Hematopoietic multipotent progenitor cell (in vitro differentiated cells): ENCODE results near the gene GART. TPM values are rescaled to one million over a fixed set of nuclear protein-coding genes. Genes with fewer than 3 reads are reported as not detected.
"Not testable (repeated sequence)": the region's sequence is repeated elsewhere in the genome, so short reads cannot be mapped to it uniquely, and the experiment has no call there.

ENCODE experiments used
- DNase-seq, 3 donors: peaks; one replicate each; pipeline ENCODE4 v3.0.0-alpha.2; 2011 to 2015; ENCODE audit warnings: low read depth in 2 of 3, low spot score in 2 of 3
- total RNA-seq: library from RNA; depleted of rRNA; stranded (reverse); fragments of >200 nt; gene quantifications from one replicate; pipeline ENCODE4 v1.2.3, GENCODE V29; 2012

Gene GART
- total RNA-seq, 1 donor: 37.7 TPM

- DNase-seq: no peak
Observed at GRCh38 chr21:33522297-33522952, 19.5 kb downstream of the GART start.

DNA sequence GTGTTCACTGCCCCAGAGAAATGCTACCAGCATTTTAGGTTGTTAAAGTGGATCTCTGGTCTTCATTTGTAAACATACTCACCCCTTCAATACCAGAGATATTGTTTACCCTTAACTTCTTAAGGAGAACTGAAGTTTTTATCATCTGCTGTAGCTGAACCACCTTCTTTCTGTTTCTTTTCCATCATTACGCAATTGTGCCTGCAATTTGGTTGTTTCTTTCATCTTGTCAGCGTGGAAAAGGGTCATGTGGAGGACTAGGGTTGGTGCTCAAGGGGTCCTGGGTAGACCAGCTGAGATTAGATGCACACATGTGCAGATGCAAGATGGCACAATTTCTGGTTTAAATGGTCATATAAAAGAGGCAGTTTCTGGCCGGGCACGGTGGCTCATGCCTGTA is 23.0 kb downstream of the GART start:
- no peak for DNase-seq

- no peak for DNase-seq
Observed at GRCh38 chr21:33514229-33514628, 27.7 kb downstream of the GART start.

- DNase-seq: no peak
Observed at GRCh38 chr21:33512481-33512880, 29.4 kb downstream of the GART start.

GRCh38 chr21:33511639-33512038 is 30.3 kb downstream of the GART start:
- no peak for DNase-seq

DNA sequence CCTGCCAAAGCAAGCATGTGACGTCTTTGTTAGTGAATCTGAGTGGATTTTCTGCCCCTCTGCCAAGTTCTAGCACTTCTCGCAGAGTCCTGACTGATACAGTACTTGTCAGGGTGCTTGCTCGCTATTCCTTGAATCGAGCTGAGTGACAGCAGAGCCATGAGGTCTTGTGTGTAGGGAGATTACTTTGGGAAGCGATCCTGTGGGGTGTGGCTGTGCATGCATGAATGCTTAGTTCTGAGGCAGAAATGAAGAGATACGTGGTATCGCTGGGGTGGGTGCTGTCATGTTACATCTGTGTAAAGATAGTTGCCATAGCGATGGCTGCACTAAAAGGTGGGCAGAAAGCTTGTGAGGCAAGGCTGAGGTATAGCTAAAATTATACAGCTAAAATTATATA is 31.1 kb downstream of the GART start:
- no peak for DNase-seq

DNA sequence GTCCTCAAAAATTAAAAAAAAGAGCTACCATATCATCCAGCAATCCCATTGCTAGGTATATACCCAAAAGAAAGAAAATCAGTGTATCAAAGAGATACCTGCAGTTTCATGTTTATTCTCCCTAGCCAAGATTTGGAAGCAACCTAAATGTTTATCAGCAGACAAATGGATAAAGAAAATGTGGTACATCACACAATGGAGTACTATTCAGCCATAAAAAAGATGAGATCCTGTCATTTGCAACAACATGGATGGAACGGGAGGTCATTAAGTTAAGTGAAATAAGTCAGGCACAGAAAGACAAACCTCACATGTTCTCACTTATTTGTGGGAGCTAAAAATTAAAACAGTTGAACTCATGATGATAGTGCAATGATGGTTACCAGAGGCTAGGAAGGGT is 34.9 kb downstream of the GART start:
- DNase-seq: not testable (repeated sequence)

- no peak for DNase-seq
Observed at GRCh38 chr21:33505833-33506232, 36.1 kb downstream of the GART start.

- no peak for DNase-seq
Observed at GRCh38 chr21:33496345-33496744, 45.6 kb downstream of the GART start.

- DNase-seq: no peak
Observed at GRCh38 chr21:33495743-33496142, 46.2 kb downstream of the GART start.

DNA sequence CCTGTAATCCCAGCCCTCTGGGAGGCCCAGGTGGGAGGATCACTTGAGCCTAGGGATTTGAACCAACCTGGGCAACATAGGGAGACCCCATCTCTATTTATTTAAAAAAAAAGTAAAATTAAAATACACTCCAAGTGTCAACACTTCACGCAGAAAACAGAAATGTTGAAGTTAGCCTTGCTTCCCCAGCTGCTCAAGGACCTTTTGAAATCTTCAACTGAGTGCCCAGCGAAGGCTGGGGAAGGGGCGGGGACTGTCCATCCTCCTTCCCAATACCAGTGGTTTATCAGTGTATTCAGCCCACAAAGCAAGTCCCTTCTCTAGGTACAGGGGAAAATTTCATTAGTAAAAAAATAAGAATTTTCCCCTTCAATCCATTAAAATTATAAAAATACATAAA is 48.2 kb downstream of the GART start:
- DNase-seq: no peak

- DNase-seq: peak in 1 of 3 donors; percentile 10
Observed at GRCh38 chr21:33492571-33492970, 49.3 kb downstream of the GART start.

DNA sequence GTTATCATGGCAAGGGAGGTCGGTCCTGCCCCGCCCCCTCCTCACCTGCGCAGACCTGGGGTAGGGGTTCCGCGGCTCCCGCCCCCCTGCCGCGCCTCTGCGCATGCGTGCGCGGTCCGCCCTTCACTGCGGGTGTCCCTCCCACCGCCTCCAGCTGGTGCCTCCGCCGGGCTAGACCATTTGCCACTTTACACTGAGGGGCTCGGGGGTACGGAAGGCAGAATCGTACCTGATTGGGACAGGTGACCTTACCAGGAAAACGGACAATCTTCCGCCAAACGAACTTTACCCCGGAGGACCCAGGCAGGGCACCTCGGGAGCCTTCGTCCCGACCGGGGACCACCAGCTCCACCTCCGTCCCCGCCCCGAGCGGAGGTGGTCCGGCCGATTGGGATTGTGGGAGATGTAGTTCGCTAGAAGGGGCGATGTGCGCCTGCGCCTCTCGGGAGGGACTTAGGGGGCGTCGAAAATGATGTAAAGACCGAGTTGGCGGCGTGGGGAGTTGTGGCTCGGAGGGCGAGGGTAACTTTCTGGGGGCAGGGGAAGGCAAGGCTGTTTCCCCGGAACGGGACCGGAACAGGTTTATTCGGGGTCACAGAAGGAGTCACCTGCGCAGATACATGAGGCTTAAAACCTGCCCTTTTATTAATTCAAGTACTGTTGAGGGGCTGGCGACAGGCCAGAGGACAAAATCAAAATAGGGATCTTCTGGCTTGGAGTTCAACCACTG is 50.4 kb downstream of the GART start, which contains the start of gene DNAJC28:
DNAJC28 (minus strand) TSS at position 344 of the 730 bp plus-strand sequence. CDS start 2,323 bp downstream, outside the sequence.
- peak; percentile 85 to 98 (median 97) for DNase-seq

DNA sequence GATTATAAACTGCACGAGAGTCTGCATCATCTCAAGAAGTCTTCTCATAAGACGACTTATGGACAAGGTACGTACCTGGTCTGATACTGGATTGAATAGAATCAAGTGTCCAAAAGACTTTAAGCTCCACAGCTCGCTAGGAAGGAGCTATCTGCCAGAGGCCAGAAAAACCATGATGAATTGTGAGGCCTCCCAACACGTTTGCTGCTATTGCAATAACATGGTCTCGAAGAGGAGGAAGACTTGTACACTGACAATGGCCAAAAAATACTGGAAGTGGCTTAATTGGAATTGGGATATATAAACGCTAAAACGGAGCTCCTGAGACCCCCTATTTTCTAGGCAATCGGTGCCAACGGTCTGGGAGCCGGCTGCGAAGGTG is 50.9 kb downstream of the GART start:
- DNase-seq: no peak

- DNase-seq: no peak
Observed at GRCh38 chr21:33488936-33489335, 53.0 kb downstream of the GART start.

GRCh38 chr21:33487996-33488395 is 53.9 kb downstream of the GART start:
- DNase-seq: no peak

DNA sequence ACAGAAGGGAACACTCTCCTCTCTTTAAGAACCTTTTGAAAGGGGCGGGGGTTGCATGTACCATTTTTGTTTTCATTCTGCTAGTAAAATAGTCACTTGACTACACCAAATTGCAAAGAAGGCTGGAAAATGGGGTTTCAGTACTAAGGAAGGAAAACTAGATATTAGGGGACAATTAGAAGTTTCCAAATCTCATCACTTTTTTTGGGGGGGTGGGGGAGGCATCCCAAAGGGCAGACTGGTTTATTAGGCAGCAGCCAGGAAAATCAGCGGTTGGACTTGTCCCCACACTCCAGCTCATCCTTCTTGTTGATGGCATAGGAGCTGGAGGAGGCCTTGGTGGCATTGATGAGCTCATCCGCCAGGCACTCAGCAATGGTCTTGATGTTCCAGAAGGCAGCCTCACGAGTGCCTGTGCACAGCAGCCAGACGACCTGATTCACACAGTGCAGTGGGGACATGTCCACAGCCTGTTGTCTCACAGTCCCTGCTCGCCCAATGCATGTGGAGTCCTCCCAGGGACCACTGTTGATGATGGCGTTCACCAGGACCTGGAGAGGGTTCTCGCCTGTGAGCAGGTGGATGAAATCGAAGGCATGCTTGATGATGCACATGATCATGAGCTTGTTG is 60.5 kb downstream of the GART start:
- DNase-seq: no peak

DNA sequence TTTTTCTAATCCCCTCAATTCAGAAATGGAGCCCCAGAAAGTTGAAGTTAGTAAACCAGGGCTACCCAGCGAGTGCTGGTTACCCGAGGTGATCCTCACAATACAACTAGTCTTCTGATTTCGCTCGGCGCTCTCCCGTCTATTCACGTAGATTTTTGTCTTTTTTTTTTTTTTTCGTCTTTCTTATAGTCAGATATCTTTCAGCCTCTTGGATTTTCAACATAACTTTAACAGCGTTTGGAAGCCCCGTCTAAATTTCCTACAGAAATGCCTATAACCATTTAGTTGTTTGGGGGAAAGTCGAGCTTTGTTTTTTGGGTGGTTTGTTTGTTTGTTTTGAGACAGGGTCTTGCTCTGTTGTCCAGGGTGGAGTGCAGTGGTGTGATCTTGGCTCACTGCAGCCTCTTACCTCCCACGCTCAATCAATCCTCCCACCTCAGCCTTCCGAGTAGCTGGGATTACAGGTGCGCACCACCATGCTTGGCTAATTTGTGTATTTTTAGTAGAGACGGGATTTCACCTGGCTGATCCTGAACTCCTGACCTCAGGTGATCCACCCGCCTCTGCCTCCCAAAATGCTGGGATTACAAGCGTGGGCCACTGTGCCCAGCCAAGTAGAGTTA is 61.3 kb downstream of the GART start:
- DNase-seq: no peak

DNA sequence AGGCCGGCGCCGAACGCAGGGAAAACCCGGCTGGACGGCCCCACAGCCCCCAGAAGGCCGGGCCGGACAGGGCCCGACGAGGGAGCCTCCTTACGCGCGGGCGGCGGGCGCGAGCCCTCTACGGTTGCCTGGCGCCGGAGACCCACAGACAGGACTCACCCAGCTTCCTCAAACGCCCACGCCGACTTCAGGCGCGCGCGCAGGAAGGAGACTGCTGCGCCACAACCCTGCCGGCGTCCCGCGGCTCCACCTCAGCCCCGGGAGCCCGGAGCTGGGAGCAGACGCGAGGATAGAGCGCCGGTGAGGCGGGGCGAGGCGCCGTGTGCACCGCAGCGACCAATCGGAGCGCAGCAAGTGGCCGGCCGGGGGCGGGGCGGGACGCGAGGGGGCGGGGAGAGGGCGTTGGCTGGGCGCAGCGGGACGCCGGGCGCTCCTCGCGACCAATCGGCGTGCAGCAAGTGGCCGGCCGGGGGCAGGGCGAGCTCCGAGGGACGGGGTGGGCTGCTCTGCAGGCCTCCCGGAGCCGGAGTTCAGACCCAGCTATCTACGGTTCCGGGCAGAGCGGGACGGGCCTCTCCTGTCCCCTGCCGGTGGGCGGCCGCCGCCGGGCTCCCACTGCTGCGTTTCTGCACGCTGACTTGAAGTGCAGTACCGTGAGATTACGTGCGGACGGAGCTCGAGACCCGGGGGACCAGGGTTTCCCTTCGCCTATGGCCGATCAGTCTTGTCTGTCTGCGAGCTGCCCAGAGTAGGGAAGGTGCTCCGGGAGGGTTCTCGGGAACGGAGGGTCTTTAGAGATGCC is 62.0 kb downstream of the GART start, which contains the start of gene TMEM50B:
TMEM50B (minus strand) TSS at position 296 of the 802 bp plus-strand sequence. CDS start 11,089 bp downstream, outside the sequence.
- DNase-seq: peak; percentile 89 to 98 (median 98)

DNA sequence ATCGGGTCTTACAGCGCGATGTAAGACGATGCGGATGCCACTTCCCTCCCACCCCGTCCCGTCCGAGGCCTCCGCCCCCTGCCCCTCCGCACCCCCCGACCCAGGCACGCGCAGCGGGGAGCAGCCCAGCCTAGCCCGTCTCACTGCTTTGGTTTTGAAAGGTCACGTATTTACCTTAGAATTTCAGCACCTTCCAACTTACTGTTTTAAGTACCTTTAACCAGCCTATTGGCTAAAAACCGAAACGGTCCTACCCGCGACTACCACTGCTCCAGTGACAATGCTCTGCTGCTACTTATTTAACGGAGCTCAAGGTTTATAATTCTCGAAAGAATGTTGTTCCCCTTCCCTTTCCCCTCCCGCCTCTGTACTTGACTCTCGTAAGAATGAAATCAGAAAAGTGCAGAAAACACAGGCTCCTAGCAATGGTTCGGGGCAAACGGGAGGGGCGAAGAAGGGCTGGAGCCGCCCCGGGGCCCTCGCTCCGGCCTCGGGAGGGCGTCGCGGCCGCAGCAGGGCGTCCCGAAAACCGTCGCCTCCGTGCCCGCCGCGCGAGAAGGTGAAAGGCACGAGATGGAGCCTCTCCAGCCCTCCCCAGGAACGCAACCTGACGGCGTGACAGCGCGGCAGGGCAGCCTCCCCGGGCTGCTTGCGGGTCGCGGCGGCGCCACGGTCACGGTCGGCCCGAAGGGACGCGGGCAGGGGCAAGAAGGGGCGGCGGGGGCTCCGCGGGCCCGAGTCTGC is 62.8 kb downstream of the GART start:
- DNase-seq: peak; percentile 11 to 44 (median 29)
